ENCODE results near the gene TBC1D1. TPM values are rescaled to one million over a fixed set of nuclear protein-coding genes. Genes with fewer than 3 reads are reported as not detected.

The TBC1D1 gene
- total RNA-seq, 1 donor from 2014 or later = 78.9 TPM

DNA sequence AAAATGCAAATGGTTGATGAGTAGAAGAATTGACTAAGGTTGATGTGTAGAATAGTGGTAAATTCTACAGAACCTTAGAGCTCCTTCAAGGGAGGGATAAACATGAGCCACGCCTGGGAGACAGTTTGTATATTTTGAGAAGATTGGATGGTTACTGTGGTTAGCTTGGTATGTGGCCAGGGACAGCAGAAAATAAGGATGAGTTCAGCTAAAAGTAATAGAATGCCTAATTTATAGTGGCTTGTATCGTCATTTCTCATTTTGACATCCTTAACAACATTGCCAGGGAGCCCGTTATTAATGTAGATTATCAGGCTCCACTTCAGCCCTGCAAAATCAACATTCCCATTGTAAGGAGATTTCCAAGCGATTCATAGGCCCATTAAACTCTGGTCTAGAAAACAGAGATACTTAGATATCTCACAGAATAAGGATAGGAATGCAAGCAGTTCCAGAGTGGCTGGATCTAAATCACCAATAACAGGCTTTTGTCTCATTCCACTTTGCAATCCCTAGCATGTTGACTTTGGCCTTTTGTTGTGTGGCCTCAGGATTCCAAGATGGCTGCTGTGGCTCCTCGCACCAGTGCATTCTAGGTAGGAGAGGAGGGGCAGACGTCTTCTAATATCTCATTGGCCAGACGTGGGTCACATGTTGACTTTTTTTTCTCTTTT lies 62.9 kb downstream of the TBC1D1 start:
- peaks cover 11% of the 10 kb centered on the region for H3K4me1 Mint-ChIP-seq

GRCh38 chr4:37956941-37957340 lies 66.1 kb downstream of the TBC1D1 start:
- DNase-seq (ENCODE audit: low spot score in 2 of 2, unreplicated experiment in 2 of 2) = no peak
- Mint-ChIP-seq H3K4me1 (peaks cover 22% of the 10 kb centered on the region), H3K36me3 (no peaks in the 10 kb centered on the region), H3K27me3 (ENCODE audit: low read depth) (no peaks in the 10 kb centered on the region), H3K9me3 (no peaks in the 10 kb centered on the region), H3K27ac (no peak overlapping the region), H3K4me3 (no peak overlapping the region)
- TF ChIP-seq, protein P1, sequence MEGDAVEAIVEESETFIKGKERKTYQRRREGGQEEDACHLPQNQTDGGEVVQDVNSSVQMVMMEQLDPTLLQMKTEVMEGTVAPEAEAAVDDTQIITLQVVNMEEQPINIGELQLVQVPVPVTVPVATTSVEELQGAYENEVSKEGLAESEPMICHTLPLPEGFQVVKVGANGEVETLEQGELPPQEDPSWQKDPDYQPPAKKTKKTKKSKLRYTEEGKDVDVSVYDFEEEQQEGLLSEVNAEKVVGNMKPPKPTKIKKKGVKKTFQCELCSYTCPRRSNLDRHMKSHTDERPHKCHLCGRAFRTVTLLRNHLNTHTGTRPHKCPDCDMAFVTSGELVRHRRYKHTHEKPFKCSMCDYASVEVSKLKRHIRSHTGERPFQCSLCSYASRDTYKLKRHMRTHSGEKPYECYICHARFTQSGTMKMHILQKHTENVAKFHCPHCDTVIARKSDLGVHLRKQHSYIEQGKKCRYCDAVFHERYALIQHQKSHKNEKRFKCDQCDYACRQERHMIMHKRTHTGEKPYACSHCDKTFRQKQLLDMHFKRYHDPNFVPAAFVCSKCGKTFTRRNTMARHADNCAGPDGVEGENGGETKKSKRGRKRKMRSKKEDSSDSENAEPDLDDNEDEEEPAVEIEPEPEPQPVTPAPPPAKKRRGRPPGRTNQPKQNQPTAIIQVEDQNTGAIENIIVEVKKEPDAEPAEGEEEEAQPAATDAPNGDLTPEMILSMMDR (IDR thresholded peaks at IDR 0.05; ENCODE audit: unreplicated experiment) = no peak

More for the DNA sequence above, 62.9 kb downstream of the TBC1D1 start:
- no peaks in the 10 kb centered on the region for H3K36me3 Mint-ChIP-seq
- no peak overlapping the region for H3K4me3 Mint-ChIP-seq
- TF ChIP-seq, protein P1 (IDR thresholded peaks at IDR 0.05; ENCODE audit: unreplicated experiment) = no peak
- H3K27me3 Mint-ChIP-seq (ENCODE audit: low read depth) = no peaks in the 10 kb centered on the region
- H3K9me3 Mint-ChIP-seq = peaks cover 5% of the 10 kb centered on the region
- DNase-seq (ENCODE audit: low spot score in 2 of 2, unreplicated experiment in 2 of 2) = no peak
- H3K27ac Mint-ChIP-seq = no peak overlapping the region

- Mint-ChIP-seq H3K36me3 (no peaks in the 10 kb centered on the region), H3K27me3 (ENCODE audit: low read depth) (no peaks in the 10 kb centered on the region), H3K4me1 (peaks cover 17% of the 10 kb centered on the region), H3K27ac (no peak overlapping the region), H3K9me3 (no peaks in the 10 kb centered on the region), H3K4me3 (no peak overlapping the region)
- no peak for DNase-seq (ENCODE audit: low spot score in 2 of 2, unreplicated experiment in 2 of 2)
- TF ChIP-seq, protein P1 (IDR thresholded peaks at IDR 0.05; ENCODE audit: unreplicated experiment) = no peak
Observed at GRCh38 chr4:37958932-37959331, 68.0 kb downstream of the TBC1D1 start.

DNA sequence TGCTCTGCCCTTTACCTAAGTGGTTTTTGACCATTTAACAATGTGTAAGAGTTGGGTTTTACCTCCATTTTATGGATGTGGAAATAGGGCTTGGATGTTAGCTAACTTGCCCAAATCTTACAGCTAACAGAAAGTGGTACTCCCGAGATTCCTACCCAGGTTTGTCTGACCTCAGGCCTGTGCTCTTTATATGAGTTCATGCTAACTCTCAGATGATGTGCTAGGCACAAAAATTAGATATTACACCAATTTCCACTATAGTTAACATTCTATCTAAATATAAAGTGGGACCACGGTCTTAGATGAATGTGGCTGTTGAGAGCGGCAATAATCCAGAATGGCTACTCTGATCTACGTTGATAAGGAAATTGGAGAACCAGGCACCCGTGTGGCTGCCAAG lies 69.2 kb downstream of the TBC1D1 start, which contains the start of gene PTTG2:
TSS of gene PTTG2 (plus strand) at position 301 of the 400 bp plus-strand sequence. CDS start at position 338, 37 bp downstream.
- peak within 1 kb of the TSS; percentile 13 for H3K27ac Mint-ChIP-seq

GRCh38 chr4:37960679-37961450 lies 70.0 kb downstream of the TBC1D1 start:
- DNase-seq (ENCODE audit: low spot score in 2 of 2, unreplicated experiment in 2 of 2) = no peak
- Mint-ChIP-seq H3K4me1 (peaks cover 17% of the 10 kb centered on the region), H3K27me3 (ENCODE audit: low read depth) (no peaks in the 10 kb centered on the region), H3K36me3 (no peaks in the 10 kb centered on the region), H3K9me3 (no peaks in the 10 kb centered on the region), H3K27ac (peak overlapping the region; percentile 13), H3K4me3 (no peak overlapping the region)
- TF ChIP-seq, protein P1 (IDR thresholded peaks at IDR 0.05; ENCODE audit: unreplicated experiment) = no peak

More for the DNA sequence above, 69.2 kb downstream of the TBC1D1 start, which contains the start of gene PTTG2:
- no peak within 1 kb of the TSS for H3K4me3 Mint-ChIP-seq
- no peaks in the 10 kb centered on the region for H3K9me3 Mint-ChIP-seq
- no peak for DNase-seq (ENCODE audit: low spot score in 2 of 2, unreplicated experiment in 2 of 2)
- peaks cover 17% of the 10 kb centered on the region for H3K4me1 Mint-ChIP-seq
- no peaks in the 10 kb centered on the region for H3K27me3 Mint-ChIP-seq (ENCODE audit: low read depth)
- TF ChIP-seq, protein P1 (IDR thresholded peaks at IDR 0.05; ENCODE audit: unreplicated experiment) = no peak
- no peaks in the 10 kb centered on the region for H3K36me3 Mint-ChIP-seq

Data from mesothelial cell of epicardium (in vitro differentiated cells).